ENCODE data around the gene ZNF562. TPM values are rescaled to one million over a fixed set of nuclear protein-coding genes. Genes with fewer than 3 reads are reported as not detected.

ZNF562 gene
- total RNA-seq, 1 donor from 2014 or later, result 43.4 TPM

DNA sequence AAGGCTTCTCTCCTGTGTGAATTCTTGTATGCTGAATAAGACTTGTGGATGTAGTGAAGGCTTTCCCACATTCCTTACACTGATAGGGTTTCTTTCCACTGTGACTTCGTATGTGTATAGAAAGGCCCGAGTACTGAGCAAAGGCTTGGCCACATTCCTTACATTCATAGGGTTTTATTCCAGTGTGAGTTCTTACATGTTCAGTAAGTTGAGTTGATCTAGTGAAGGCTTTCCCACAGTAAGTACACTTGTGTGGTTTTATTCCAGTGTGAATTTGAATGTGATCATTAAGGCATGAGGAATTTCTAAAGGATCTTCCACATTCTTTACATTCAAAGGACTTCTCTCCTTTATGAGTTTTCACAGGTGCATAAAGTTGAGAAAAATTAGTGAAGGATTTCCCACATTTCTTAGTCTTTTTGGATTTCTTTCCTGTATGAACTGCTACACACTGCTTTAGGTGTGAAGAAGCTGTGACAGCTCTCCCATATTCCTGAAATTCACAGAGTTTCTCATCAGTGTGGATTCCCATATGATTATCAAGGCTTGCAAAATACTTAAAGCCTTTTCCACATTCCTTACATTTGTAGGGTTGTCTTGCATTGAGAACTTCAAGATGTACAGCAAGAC lies 64.3 kb downstream of the ZNF562 start:
- H3K4me3 ChIP-seq (ENCODE audit: low read depth, low read length), result no peak overlapping the region
- H3K36me3 ChIP-seq (ENCODE audit: control insufficient read depth, insufficient read depth, low read length), result peaks cover 35% of the 10 kb centered on the region
- no peaks in the 10 kb centered on the region for H3K27me3 ChIP-seq (ENCODE audit: control insufficient read depth, insufficient read depth, low read length)
- no peak for DNase-seq (ENCODE audit: low read depth)
- no peak for TF ChIP-seq CTCF (IDR thresholded peaks at IDR 0.05; ENCODE audit: insufficient read depth, low read length, severe bottlenecking)
- no peak for FAIRE-seq

DNA sequence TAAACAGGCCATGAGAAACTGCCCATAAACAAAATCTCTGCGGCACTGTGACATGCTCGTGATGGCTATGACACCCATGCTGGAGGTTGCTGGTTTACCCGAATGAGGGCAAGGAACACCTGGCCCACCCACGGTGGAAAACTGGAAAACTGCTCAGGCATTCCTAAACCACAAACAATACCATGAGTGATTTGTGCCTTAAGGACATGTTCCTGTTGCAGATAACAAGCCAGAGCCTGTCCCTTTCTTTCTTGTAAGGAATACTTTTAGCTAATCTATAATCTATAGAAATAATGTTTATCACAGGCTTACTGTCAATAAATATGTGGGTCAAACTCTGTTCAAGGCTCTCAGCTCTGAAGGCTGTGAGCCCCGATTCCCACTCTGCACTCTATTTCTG lies 66.0 kb downstream of the ZNF562 start:
- FAIRE-seq (no peak), DNase-seq (ENCODE audit: low read depth) (no peak)
- H3K36me3 ChIP-seq (ENCODE audit: control insufficient read depth, insufficient read depth, low read length), result peaks cover 29% of the 10 kb centered on the region

DNA sequence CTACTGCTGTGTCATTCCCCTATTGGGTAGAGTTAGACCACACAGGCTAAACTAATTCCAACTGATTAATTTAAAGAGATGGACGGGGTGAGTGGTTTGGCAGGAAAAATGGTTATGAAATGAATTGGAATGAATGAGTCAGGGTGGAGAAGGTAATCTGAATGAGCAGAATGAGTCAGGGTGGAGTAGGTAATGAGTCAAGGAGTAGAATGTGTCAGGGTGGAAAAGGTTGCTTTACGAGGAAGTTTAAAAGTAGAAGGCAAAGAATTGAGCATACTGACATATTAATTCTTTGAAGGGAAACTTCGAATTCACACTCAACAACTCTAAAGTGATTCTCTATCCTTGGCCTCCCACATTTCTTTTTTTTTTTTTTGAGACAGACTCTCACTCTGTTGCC lies 77.9 kb downstream of the ZNF562 start:
- FAIRE-seq, result peak; percentile 18
- Histone ChIP-seq H3K27me3 (ENCODE audit: control insufficient read depth, insufficient read depth, low read length) (no peaks in the 10 kb centered on the region), H3K36me3 (ENCODE audit: control insufficient read depth, insufficient read depth, low read length) (no peaks in the 10 kb centered on the region), H3K4me3 (ENCODE audit: low read depth, low read length) (no peak overlapping the region)
- DNase-seq (ENCODE audit: low read depth), result peak; percentile 97
- TF ChIP-seq CTCF (IDR thresholded peaks at IDR 0.05; ENCODE audit: insufficient read depth, low read length, severe bottlenecking), result no peak

More for the DNA sequence above, 66.0 kb downstream of the ZNF562 start:
- Histone ChIP-seq H3K4me3 (ENCODE audit: low read depth, low read length) (no peak overlapping the region), H3K27me3 (ENCODE audit: control insufficient read depth, insufficient read depth, low read length) (no peaks in the 10 kb centered on the region)
- TF ChIP-seq CTCF (IDR thresholded peaks at IDR 0.05; ENCODE audit: insufficient read depth, low read length, severe bottlenecking), result no peak

Other genes with a start within 250 kb of the ZNF562 start
- gene ZNF266, start 239.5 kb downstream of the ZNF562 start, total RNA-seq, result 9.5 and 10.3 TPM in 2 replicates
- under 0.01 and 0.38 TPM in 2 replicates for gene ZNF560, start 176.5 kb downstream of the ZNF562 start, total RNA-seq
- 17.6 and 19.2 TPM in 2 replicates for gene ZNF426, start 136.5 kb downstream of the ZNF562 start, total RNA-seq
- 47.7 and 48.7 TPM in 2 replicates for gene ZNF121, start 90.6 kb downstream of the ZNF562 start, total RNA-seq
- 46.2 and 64.0 TPM in 2 replicates for gene ZNF561, start 53.9 kb downstream of the ZNF562 start, total RNA-seq
- gene ZNF846, start 93.6 kb upstream of the ZNF562 start, total RNA-seq, result 3.7 and 12.3 TPM in 2 replicates
- 4.5 and 7.8 TPM in 2 replicates for gene FBXL12, start 144.0 kb upstream of the ZNF562 start, total RNA-seq
- gene UBL5, start 152.8 kb upstream of the ZNF562 start, total RNA-seq, result 260 and 314 TPM in 2 replicates
- gene PIN1, start 160.2 kb upstream of the ZNF562 start, total RNA-seq, result 61.3 and 80.6 TPM in 2 replicates

All from bronchial epithelial cell (primary cell).